GM21447 (cell line): ENCODE measurements around the gene THSD4.

ENCODE experiments used
- ATAC-seq: cut with Tn5 transposase; IDR thresholded peaks from one replicate; pipeline ENCODE4 v1.9.1; 2021; ENCODE audit not compliant: unreplicated experiment

Gene THSD4

DNA sequence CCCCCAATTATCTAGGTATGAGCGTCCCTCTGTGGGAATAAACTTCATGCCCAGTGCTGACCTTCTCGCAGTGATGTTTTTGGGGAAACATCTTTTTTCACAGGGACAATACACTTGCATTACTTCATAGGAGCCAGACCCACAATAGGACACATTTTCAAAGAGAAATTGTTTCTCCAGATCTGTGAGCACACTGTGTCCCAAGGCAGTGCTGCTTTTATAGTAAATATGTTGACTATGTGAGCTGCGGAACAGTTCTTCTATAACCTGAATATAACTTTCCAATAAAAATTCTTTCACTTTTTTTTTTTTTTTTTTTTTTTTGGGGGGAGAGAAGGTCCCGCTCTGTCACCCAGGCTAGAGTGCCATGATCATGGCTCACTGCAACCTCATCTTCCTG lies 17.4 kb upstream of the THSD4 start:
- no peak for ATAC-seq

- no peak for ATAC-seq
Measured at GRCh38 chr15:71098920-71099319, 16.4 kb upstream of the THSD4 start.

- no peak for ATAC-seq
Measured at GRCh38 chr15:71103102-71103676, 12.1 kb upstream of the THSD4 start.

GRCh38 chr15:71104636-71105035 lies 10.6 kb upstream of the THSD4 start:
- ATAC-seq, result no peak

DNA sequence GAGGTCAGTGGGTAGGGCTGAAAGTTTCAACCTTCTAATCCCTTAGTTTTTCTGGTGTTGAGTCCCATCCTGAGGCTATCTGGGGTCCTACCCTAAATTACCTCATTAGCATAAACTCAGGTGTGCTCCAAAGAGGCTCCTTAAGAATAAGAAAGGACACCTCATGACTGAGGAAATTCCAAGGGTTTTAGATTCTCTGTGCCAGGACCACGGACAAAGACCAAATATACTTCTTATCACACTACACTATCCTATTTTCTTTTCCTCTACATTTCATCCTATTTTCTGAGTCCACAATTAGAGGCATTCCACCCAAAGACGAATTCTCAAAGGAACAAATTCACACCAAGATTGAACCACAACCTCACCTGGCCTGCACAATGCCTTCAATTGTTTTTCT lies 9.8 kb upstream of the THSD4 start:
- no peak for ATAC-seq

DNA sequence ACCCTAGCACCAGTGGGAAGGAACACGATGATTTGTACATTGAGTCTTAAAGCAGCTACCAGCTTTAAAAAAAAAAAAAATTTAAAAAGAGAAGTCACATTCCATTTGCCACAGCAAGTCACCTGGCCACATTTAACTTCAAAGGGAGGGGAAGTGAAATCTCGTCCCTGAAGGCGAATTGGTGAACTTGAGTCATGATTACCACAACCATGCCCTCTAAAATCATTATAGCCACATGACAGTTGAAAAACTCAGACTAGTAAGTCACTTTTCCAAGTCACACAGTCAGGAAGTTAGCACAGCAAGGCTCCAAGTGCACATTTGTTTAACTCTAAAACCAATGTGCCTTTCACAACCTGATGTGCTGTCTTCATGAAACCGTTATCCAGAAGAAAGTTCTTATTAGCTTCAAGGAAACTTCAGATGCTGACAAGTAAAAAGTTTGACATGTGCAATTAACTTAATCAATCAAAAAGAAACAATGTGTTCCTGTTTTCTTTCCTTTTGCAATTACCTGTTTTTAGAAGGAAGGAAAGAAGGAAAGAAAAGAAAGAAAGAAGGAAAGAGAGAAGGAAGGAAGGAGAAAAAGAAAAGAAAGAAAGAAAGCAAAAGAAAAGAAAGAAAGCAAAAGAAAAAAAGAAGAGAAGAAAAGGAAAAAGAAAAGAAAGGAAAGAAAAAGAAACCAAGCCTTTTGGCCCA lies 8.3 kb upstream of the THSD4 start:
- ATAC-seq, result no peak

- ATAC-seq, result no peak
Measured at GRCh38 chr15:71107501-71107815, 7.8 kb upstream of the THSD4 start.

DNA sequence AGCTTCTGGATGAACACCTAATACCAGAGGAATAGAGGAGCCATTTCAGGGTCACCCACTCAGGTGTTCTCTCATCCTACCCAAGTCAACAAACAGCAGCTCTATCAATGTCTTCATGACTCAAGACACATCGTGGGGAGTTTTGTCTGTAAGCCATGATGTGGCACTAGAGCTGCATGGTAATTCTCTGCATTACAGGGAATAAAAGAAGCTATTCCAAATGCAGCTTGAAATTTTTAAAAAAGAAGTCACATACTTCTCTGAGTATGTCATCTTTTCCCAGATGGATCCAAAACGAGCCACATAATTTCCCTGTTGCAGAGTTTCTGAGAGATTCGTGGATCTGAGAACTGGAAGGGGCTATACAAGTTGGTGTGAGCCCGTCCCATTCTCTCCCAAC lies 6.1 kb upstream of the THSD4 start:
- no peak for ATAC-seq

DNA sequence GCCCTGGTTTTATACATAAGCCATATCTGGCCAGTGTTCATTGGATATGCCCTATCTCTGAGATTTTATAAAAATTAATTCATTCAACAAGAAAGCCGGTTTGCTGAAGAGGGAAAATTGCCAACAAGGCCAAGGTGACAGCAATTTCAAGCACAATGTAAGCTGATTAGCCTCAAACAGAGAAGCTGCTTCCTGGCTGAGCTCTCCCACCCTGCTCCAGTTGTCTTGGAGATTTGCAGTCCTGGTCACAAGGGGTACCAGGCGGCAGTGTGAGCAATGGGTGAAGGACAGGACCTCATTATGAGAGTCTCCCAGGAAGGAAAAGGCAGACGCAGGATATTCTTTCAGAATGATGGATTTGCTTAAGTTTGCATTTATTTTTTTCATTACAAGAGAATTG lies 5.4 kb upstream of the THSD4 start:
- ATAC-seq, result no peak

DNA sequence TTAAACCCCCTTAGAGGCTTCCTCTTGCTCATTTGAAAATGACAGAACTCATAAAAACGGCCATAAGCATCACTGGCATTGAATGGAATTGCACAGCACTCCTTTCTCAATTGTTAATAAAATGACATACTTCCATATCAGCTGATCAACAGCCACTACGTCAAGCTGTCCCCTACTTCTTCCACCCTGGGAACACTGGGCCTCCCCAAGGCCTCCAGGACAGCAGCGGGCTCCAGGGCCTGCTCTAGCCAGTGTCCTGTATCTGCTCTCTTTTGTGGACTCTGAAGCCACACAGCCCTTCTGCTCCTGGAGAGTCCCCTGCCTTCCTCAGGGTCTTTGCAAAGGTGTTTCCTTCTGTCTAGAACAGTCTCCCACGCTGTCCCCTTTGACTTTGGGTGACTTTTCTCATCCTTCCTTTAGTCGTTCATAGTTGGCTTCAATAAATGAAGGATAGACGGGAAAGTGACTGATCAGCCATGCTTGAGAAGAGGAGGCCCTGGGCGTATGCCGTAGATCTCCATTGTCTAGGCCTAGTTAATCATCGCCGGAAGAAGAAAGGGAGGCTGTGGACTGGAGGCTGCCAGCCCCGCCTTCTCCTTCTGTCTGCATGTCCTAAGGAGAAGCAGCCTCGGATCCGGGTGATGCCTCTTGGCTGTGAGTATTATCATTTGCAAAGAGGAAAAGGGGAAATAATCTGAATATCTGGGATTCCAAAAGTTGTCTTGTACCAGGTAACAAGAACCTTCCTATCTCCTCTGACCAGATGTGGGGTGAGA lies 4.7 kb upstream of the THSD4 start:
- no peak for ATAC-seq

- ATAC-seq, result no peak
Measured at GRCh38 chr15:71111181-71111565, 4.1 kb upstream of the THSD4 start.

DNA sequence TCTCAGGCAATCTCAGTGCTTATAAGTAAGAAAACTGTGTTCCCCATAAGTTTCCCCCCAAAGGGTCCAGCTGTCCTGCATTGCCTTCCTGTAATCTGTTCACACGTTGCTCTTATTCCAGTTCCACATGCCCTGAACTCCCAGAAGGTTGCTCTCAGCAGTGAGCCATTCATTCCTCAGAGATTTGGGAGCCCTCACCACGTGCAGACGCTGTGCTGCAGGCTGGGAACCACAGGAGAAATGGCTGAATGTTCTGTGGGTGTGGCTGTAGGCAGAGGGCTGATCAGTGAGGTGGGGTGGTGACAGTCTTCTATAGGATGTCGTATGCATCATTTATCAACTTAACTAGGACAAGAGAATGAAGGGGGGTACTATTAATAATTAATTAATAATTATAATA lies 3.3 kb upstream of the THSD4 start:
- ATAC-seq, result no peak

GRCh38 chr15:71112429-71112828 lies 2.8 kb upstream of the THSD4 start:
- ATAC-seq, result no peak

- no peak for ATAC-seq
Measured at GRCh38 chr15:71114066-71114680, 1.1 kb upstream of the THSD4 start.

GRCh38 chr15:71115567-71116351 lies 488 bp downstream of the THSD4 start:
- ATAC-seq, result no peak

- no peak for ATAC-seq
Measured at GRCh38 chr15:71116366-71116765, 1.1 kb downstream of the THSD4 start.

- no peak for ATAC-seq
Measured at GRCh38 chr15:71116942-71117341, 1.7 kb downstream of the THSD4 start.

- ATAC-seq, result no peak
Measured at GRCh38 chr15:71117714-71118305, 2.5 kb downstream of the THSD4 start.

DNA sequence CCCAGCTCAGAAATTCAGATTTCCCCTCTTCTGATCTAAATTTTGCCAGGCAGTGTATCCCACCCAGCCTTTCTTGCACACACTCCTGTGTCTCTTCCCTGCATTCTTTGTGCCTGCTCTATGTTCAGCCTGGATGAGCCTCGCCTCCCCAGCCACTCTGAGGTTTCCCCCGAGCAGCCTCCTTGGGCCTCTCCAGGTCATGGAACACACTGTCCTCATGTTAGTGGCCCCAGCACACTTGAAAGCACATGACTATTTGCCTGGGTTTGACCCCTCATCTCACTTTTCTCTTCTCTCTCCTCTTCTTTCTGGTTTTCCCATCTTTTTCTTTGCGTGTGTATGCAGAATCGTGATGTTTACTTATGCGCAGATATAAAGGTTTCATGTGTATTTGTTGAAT lies 3.1 kb downstream of the THSD4 start:
- ATAC-seq, result no peak

DNA sequence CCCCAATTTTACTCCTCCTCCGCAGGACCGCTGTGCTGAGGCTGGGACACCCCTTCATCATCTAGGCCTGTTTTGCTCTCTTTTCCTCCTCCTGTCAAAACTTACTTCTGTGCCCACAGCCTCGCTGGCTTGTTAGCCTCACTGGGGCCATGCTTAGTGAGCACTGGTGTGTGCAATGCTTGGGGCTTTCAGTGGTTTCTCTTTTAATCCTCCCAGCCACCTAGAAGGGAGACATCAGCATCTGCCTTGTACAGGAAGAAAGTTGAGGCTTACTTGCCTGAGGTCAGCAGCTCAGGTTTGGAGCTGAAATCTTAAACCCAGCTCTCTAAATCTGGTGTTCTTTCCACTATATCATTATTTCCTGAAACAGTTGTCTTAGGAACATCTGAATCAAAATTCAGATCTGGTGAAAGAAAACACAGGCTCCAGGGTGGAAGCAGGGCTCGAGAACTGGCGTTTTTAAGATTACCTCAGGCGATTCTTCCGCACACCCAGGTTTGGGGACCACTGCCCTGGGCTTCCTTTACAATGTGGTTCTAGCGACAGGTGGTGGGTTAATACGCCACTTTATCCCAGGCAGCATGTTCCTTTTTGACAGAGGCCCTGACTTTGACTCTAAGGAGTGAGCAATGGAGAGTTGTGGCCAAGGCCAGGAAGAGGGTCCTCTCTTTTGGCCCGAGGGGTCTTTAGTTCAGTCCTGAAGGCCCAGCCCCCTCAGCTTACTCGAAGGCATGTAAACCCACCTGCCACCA lies 3.8 kb downstream of the THSD4 start:
- no peak for ATAC-seq
